B cell (primary cell): ENCODE results near the gene RSBN1L. TPM values are rescaled to one million over a fixed set of nuclear protein-coding genes. Genes with fewer than 3 reads are reported as not detected.

Experiments
- ATAC-seq: fragments of 200-7000 bp; cut with Tn5 transposase; one replicate; pipeline ENCODE4 v1.10.0; 2021; ENCODE audit warnings: low read depth, mild to moderate bottlenecking, moderate number of reproducible peaks, moderate library complexity
- CTCF ChIA-PET: fragments of 350-600 bp; sonication (Branson Sonifier 250); formaldehyde crosslinking; loops from one replicate; lab custom pipeline; 2021; ENCODE audit warnings: antibody characterized with exemption, inconsistent platforms; lab: Charles Lee
- POLR2A ChIA-PET: fragments of 350-600 bp; sonication (Branson Sonifier 250); formaldehyde crosslinking; loops from one replicate; lab custom pipeline; 2021; ENCODE audit warnings: antibody characterized with exemption; lab: Charles Lee
- DNase-seq: peaks from one replicate; pipeline ENCODE4 v3.0.0; 2013
- H2AFZ ChIP-seq: 2 replicates; pipeline ENCODE4 v1.6.1; 2012; ENCODE audit warnings: mild to moderate bottlenecking, low read depth, low read length; ENCODE audit not compliant: insufficient read depth, poor library complexity, severe bottlenecking
- H3K27ac ChIP-seq, 2 donors: 1 replicate in 1 of 2; 2 replicates in 1 of 2; pipeline ENCODE4 v1.5.1; 2012 to 2013; ENCODE audit warnings: low read length in 2 of 2, mild to moderate bottlenecking in 2 of 2, moderate library complexity in 1 of 2
- H3K27me3 ChIP-seq, 4 experiments: fragments of 200-600 bp in 1 of 4; sonication (generic) in 1 of 4; replicated peaks in 1 of 4; 1 replicate in 2 of 4; 2 replicates in 2 of 4; pipeline versions ENCODE4 v1.6.1 to v1.7.0; 2013 to 2016; ENCODE audit warnings: low read length in 3 of 4, mild to moderate bottlenecking in 2 of 4, mixed read lengths in 1 of 4, moderate library complexity in 1 of 4; ENCODE audit not compliant: insufficient read depth in 4 of 4, control insufficient read depth in 3 of 4; ENCODE audit errors: control extremely low read depth in 1 of 4
- H3K36me3 ChIP-seq, 2 experiments: replicated peaks in 1 of 2; 1 replicate in 1 of 2; 2 replicates in 1 of 2; pipeline versions ENCODE4 v1.6.1 to v1.7.1; 2013; ENCODE audit warnings: low read length in 1 of 2; ENCODE audit not compliant: insufficient read depth in 2 of 2, control insufficient read depth in 1 of 2; ENCODE audit errors: control extremely low read depth in 1 of 2, extremely low read depth in 1 of 2
- H3K4me1 ChIP-seq, 2 donors: fragments of 200-600 bp in 1 of 2; sonication (generic) in 1 of 2; 1 replicate in 1 of 2; 2 replicates in 1 of 2; pipeline versions ENCODE4 v1.5.1 to v1.6.1; 2013 to 2017; ENCODE audit warnings: low read length in 2 of 2; ENCODE audit not compliant: control insufficient read depth in 2 of 2, insufficient read depth in 2 of 2
- H3K4me2 ChIP-seq: replicated peaks from 2 replicates; pipeline ENCODE3; 2012; ENCODE audit warnings: mild to moderate bottlenecking, low read depth, low read length; ENCODE audit not compliant: poor library complexity, severe bottlenecking
- H3K4me3 ChIP-seq, 5 experiments: fragments of 200-600 bp in 1 of 5; sonication (generic) in 1 of 5; 1 replicate in 3 of 5; 2 replicates in 2 of 5; pipeline versions ENCODE4 v1.5.1 to v1.7.0; 2011 to 2016; ENCODE audit warnings: low read length in 4 of 5, mild to moderate bottlenecking in 4 of 5, low read depth in 2 of 5, control low read depth in 1 of 5, moderate library complexity in 1 of 5; ENCODE audit not compliant: insufficient read depth in 1 of 5; ENCODE audit errors: control extremely low read depth in 1 of 5, extremely low read depth in 1 of 5
- H3K79me2 ChIP-seq: fragments of 200-600 bp; sonication (generic); one replicate; pipeline ENCODE4 v1.6.0; 2016; ENCODE audit warnings: low read length; ENCODE audit not compliant: control insufficient read depth, insufficient read depth
- H3K9ac ChIP-seq: fragments of 200-600 bp; sonication (generic); 2 replicates; pipeline ENCODE4 v1.6.1; 2017; ENCODE audit warnings: mild to moderate bottlenecking, low read length, moderate library complexity
- H3K9me3 ChIP-seq, 3 donors: one replicate each; pipeline versions ENCODE4 v1.6.1 to v1.7.1; 2013; ENCODE audit warnings: low read length in 2 of 3; ENCODE audit not compliant: control insufficient read depth in 2 of 3, insufficient read depth in 1 of 3; ENCODE audit errors: control extremely low read depth in 1 of 3
- H4K20me1 ChIP-seq: 2 replicates; pipeline ENCODE4 v1.6.0; 2012; ENCODE audit warnings: mild to moderate bottlenecking, low read length; ENCODE audit not compliant: insufficient read depth, control insufficient read depth, poor library complexity, severe bottlenecking
- H3K27ac Mint-ChIP-seq: one replicate; pipeline ENCODE4 v1.8.0; 2021; ENCODE audit warnings: mixed read lengths
- H3K27me3 Mint-ChIP-seq: one replicate; pipeline ENCODE4 v1.8.0; 2021; ENCODE audit warnings: mixed read lengths
- H3K4me1 Mint-ChIP-seq: one replicate; pipeline ENCODE4 v1.8.0; 2021; ENCODE audit warnings: mixed read lengths
- H3K4me3 Mint-ChIP-seq: one replicate; pipeline ENCODE4 v1.8.0; 2021; ENCODE audit warnings: mixed read lengths
- H3K9me3 Mint-ChIP-seq: one replicate; pipeline ENCODE4 v1.8.0; 2022; ENCODE audit warnings: mixed read lengths; ENCODE audit not compliant: insufficient read depth
- CTCF ChIP-seq: fragments of 200-600 bp; IDR thresholded peaks from one replicate; pipeline ENCODE4 v1.8.0; 2022; ENCODE audit warnings: antibody characterized with exemption, mild to moderate bottlenecking
- EZH2 ChIP-seq: IDR thresholded peaks from 2 replicates; pipeline ENCODE4 v1.6.1; 2012; ENCODE audit warnings: borderline replicate concordance, low read depth, mild to moderate bottlenecking, moderate library complexity, low read length; ENCODE audit not compliant: insufficient read depth, poor library complexity, severe bottlenecking
- WGBS: methylation state at CpG from one replicate; pipeline ENCODE4 v1.1.5; 2013; ENCODE audit warnings: missing lambda C conversion rate; ENCODE audit not compliant: insufficient coverage; 5-methylcytosine and 5-hydroxymethylcytosine counted together
- intact Hi-C: fragments of 100-400 bp; cut with micrococcal nuclease; formaldehyde crosslinking; loops from one replicate; pipeline ENCODE4 v1.10.0; 2022
- polyA plus RNA-seq: library from polyadenylated mRNA; depleted of rRNA; stranded (reverse); fragments of >200 nt; gene quantifications from 2 replicates; pipeline ENCODE4 v1.2.3, GENCODE V29; 2012
- total RNA-seq, 2 donors: library from RNA; stranded (reverse); fragments of 120-200 nt in 1 of 2; gene quantifications; 1 replicate in 1 of 2; 2 replicates in 1 of 2; pipeline versions ENCODE4 v1.2.3 to v1.2.4, GENCODE V29; 2013 to 2022

RSBN1L gene
- total and polyA plus RNA-seq, 2 donors (not counting 1 experiment from before 2014, with no cell fraction given) = 17.0 to 47.0 TPM

DNA sequence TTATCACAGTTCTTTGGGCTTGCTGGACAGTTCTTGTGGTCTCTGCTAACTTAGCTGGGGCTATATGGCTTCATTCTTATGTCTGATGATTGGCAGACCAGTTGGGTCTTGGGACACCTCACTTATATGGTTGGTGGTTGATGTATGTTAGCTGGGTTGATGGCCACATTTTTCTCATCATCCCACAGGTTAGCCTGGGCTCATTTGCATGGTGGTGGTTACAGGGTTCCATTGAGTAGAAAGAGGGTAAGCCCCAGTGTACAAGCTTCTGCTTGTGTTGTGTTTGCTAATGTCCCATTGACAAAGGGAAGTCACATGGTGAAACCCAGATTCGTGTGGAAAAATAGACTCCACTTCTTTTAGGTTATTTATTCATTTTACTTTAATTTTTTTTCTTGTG is 61.3 kb downstream of the RSBN1L start:
- H3K79me2 ChIP-seq = peaks cover 57% of the 10 kb centered on the region
- no CpG with 5 or more reads among the region's 1 CpG for WGBS
- TF ChIP-seq EZH2 = no peak
- no peak for TF ChIP-seq CTCF
- CTCF ChIA-PET = interaction anchor here (0.8 to 4.0 kb wide), 14 partner anchors 8 to 282 kb away, joined by 3 to 51 read pairs (median 3); partner anchors contain the start of gene RSBN1L
- peaks cover 16% of the 10 kb centered on the region for H4K20me1 ChIP-seq
- no peaks in the 10 kb centered on the region for H3K27me3 ChIP-seq
- no peak overlapping the region for H3K4me2 ChIP-seq
- intact Hi-C loops = loop anchor here (5.0 to 10.0 kb wide), 4 partner anchors 40 to 393 kb away; partner anchors contain the start of genes PHTF2 and TMEM60
- peak overlapping the region in 1 of 2 donors; percentile 32 for H3K27ac ChIP-seq
- H3K27ac Mint-ChIP-seq = peak overlapping the region; percentile 80
- H3K9ac ChIP-seq = no peak overlapping the region
- POLR2A ChIA-PET = interaction anchor here (1.4 kb wide), 1 partner anchor 62 kb away, joined by 4 read pairs; no protein-coding TSS in a partner anchor
- no peak overlapping the region for H3K4me3 Mint-ChIP-seq
- DNase-seq = peak; percentile 30
- H3K9me3 Mint-ChIP-seq = no peaks in the 10 kb centered on the region
- no peaks in the 10 kb centered on the region for H3K9me3 ChIP-seq
- H3K36me3 ChIP-seq = peaks cover 1 to 6% of the 10 kb centered on the region in 2 experiments
- no peaks in the 10 kb centered on the region for H3K27me3 Mint-ChIP-seq
- H2AFZ ChIP-seq = no peak overlapping the region
- peak; percentile 69 for ATAC-seq
- peaks cover 17 to 21% of the 10 kb centered on the region in 2 donors for H3K4me1 ChIP-seq
- H3K4me3 ChIP-seq = no peak overlapping the region
- H3K4me1 Mint-ChIP-seq = peaks cover 47% of the 10 kb centered on the region

DNA sequence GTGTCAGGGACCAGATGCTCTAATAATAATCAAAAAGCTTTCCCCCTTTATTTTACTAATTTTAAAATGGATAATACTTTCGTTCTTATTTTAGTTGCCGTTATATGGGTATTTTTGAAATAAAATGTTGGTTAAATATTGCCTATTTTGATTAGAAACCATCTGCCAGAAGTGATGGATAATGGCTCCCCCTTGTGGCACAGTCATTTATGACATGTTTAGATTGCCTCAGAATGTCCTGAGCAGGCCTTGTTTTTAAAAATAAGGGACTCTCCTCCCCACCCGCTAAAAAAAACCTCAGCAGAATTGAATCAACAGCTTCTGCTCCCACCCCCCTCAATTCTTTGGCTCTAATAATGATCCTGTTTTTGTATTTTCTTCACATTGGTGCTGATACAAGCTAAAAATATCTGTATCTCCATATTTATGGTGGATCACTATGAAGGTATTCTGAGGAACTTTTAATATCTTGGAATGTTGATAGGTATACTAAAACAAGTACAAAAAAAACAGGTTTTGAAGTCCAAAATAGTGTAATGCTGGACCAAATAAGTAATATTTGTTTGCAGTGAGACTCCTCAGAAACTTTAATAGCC is 63.1 kb downstream of the RSBN1L start:
- Mint-ChIP-seq H3K4me3 (no peak overlapping the region), H3K27me3 (no peaks in the 10 kb centered on the region), H3K27ac (peak overlapping the region; percentile 1), H3K4me1 (peaks cover 58% of the 10 kb centered on the region), H3K9me3 (no peaks in the 10 kb centered on the region)
- H3K9me3 ChIP-seq = no peaks in the 10 kb centered on the region
- no peak overlapping the region for H3K4me3 ChIP-seq
- H3K27me3 ChIP-seq = no peaks in the 10 kb centered on the region
- H3K4me1 ChIP-seq = peaks cover 17 to 21% of the 10 kb centered on the region in 2 donors
- peaks cover 21% of the 10 kb centered on the region for H4K20me1 ChIP-seq
- peak overlapping the region; percentile 13 for H2AFZ ChIP-seq
- H3K9ac ChIP-seq = no peak overlapping the region
- intact Hi-C loops = loop anchor here (1.0 to 10.0 kb wide), 7 partner anchors 38 to 395 kb away; partner anchors contain the start of genes PHTF2, RSBN1L and TMEM60
- no CpG with 5 or more reads among the region's 3 CpGs for WGBS
- H3K4me2 ChIP-seq = peak overlapping the region; percentile 30
- ChIA-PET POLR2A (interaction anchor here (0.8 kb wide), 1 partner anchor 63 kb away, joined by 3 read pairs; the partner anchor contains the start of gene RSBN1L), CTCF (interaction anchor here (0.6 to 3.7 kb wide), 40 partner anchors 9 to 473 kb away, joined by 3 to 155 read pairs (median 4); partner anchors contain the start of genes PHTF2, RSBN1L and TMEM60)
- TF ChIP-seq EZH2 = no peak
- TF ChIP-seq CTCF = peak; percentile 95
- H3K36me3 ChIP-seq = no peaks in the 10 kb centered on the region
- H3K79me2 ChIP-seq = peaks cover 67% of the 10 kb centered on the region
- ATAC-seq = peak; percentile 71
- H3K27ac ChIP-seq = peak overlapping the region in 1 of 2 donors; percentile 59
- peak; percentile 82 for DNase-seq
